ENCODE measurements around the gene CDH15.

CDH15 gene

DNA sequence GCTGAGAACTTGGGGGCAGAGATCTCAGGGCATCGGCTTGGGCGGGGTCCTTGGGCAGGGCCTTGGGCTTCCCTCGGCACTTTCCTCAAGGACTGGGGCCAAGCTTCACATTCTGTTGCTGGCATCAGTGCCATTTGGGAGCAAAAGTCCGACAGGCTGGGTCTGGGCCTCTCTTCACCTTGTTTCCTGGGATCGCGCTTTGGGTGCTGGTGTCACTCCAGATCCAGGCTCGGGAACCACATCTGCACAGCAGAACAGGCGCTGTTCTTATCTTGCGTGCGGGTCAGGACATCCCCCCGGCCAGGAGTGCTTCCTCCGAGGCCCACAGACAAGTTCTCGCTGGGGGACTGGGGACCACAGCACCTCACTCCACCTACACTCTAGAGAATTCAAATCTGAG is 31.1 kb upstream of the CDH15 start:
- DNase-seq (ENCODE audit: low spot score) = peak; percentile 49
- Histone ChIP-seq H3K9me3 (ENCODE audit: severe bottlenecking) (no peaks in the 10 kb centered on the region), H3K4me3 (ENCODE audit: severe bottlenecking) (no peak overlapping the region), H3K27me3 (ENCODE audit: insufficient read depth, poor library complexity, severe bottlenecking) (no peaks in the 10 kb centered on the region), H3K4me1 (ENCODE audit: insufficient read depth, poor library complexity, severe bottlenecking) (no peaks in the 10 kb centered on the region), H3K36me3 (ENCODE audit: low read depth) (no peaks in the 10 kb centered on the region), H3K27ac (ENCODE audit: poor library complexity, severe bottlenecking) (no peak overlapping the region)
- no peak for ATAC-seq (ENCODE audit: low read depth)
- TF ChIP-seq, protein P1, sequence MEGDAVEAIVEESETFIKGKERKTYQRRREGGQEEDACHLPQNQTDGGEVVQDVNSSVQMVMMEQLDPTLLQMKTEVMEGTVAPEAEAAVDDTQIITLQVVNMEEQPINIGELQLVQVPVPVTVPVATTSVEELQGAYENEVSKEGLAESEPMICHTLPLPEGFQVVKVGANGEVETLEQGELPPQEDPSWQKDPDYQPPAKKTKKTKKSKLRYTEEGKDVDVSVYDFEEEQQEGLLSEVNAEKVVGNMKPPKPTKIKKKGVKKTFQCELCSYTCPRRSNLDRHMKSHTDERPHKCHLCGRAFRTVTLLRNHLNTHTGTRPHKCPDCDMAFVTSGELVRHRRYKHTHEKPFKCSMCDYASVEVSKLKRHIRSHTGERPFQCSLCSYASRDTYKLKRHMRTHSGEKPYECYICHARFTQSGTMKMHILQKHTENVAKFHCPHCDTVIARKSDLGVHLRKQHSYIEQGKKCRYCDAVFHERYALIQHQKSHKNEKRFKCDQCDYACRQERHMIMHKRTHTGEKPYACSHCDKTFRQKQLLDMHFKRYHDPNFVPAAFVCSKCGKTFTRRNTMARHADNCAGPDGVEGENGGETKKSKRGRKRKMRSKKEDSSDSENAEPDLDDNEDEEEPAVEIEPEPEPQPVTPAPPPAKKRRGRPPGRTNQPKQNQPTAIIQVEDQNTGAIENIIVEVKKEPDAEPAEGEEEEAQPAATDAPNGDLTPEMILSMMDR (IDR thresholded peaks at IDR 0.05; ENCODE audit: poor library complexity, severe bottlenecking) = no peak

- H3K4me1 ChIP-seq (ENCODE audit: insufficient read depth, poor library complexity, severe bottlenecking) = no peaks in the 10 kb centered on the region
- TF ChIP-seq, protein P1 (IDR thresholded peaks at IDR 0.05; ENCODE audit: poor library complexity, severe bottlenecking) = no peak
- no peak overlapping the region for H3K27ac ChIP-seq (ENCODE audit: poor library complexity, severe bottlenecking)
- H3K27me3 ChIP-seq (ENCODE audit: insufficient read depth, poor library complexity, severe bottlenecking) = no peaks in the 10 kb centered on the region
- H3K36me3 ChIP-seq (ENCODE audit: low read depth) = peaks cover 6% of the 10 kb centered on the region; the same call in 1 of the 2 replicates
- H3K4me3 ChIP-seq (ENCODE audit: severe bottlenecking) = no peak overlapping the region
- H3K9me3 ChIP-seq (ENCODE audit: severe bottlenecking) = no peaks in the 10 kb centered on the region
- ATAC-seq (ENCODE audit: low read depth) = no peak
- DNase-seq (ENCODE audit: low spot score) = peak; percentile 52
Observed at GRCh38 chr16:89140981-89141883, 30.3 kb upstream of the CDH15 start.

- TF ChIP-seq, protein P1 (IDR thresholded peaks at IDR 0.05; ENCODE audit: poor library complexity, severe bottlenecking) = no peak
- Histone ChIP-seq H3K9me3 (ENCODE audit: severe bottlenecking) (no peaks in the 10 kb centered on the region), H3K4me1 (ENCODE audit: insufficient read depth, poor library complexity, severe bottlenecking) (no peaks in the 10 kb centered on the region), H3K27ac (ENCODE audit: poor library complexity, severe bottlenecking) (no peak overlapping the region), H3K27me3 (ENCODE audit: insufficient read depth, poor library complexity, severe bottlenecking) (no peaks in the 10 kb centered on the region), H3K36me3 (ENCODE audit: low read depth) (peaks cover 13% of the 10 kb centered on the region), H3K4me3 (ENCODE audit: severe bottlenecking) (no peak overlapping the region)
- peak; percentile 58 for DNase-seq (ENCODE audit: low spot score)
- no peak for ATAC-seq (ENCODE audit: low read depth)
Observed at GRCh38 chr16:89141884-89142267, 29.7 kb upstream of the CDH15 start.

GRCh38 chr16:89142474-89143195 is 28.9 kb upstream of the CDH15 start:
- H3K27me3 ChIP-seq (ENCODE audit: insufficient read depth, poor library complexity, severe bottlenecking) = no peaks in the 10 kb centered on the region
- peaks cover 13% of the 10 kb centered on the region for H3K36me3 ChIP-seq (ENCODE audit: low read depth)
- no peaks in the 10 kb centered on the region for H3K4me1 ChIP-seq (ENCODE audit: insufficient read depth, poor library complexity, severe bottlenecking)
- ATAC-seq (ENCODE audit: low read depth) (peak; percentile 6; the same call in 1 of the 3 replicates), DNase-seq (ENCODE audit: low spot score) (peak; percentile 38)
- no peak overlapping the region for H3K4me3 ChIP-seq (ENCODE audit: severe bottlenecking)
- TF ChIP-seq, protein P1 (IDR thresholded peaks at IDR 0.05; ENCODE audit: poor library complexity, severe bottlenecking) = no peak
- no peaks in the 10 kb centered on the region for H3K9me3 ChIP-seq (ENCODE audit: severe bottlenecking)
- H3K27ac ChIP-seq (ENCODE audit: poor library complexity, severe bottlenecking) = no peak overlapping the region

Measured in RWPE2 (cell line).